Measurements from ENCODE around the gene MEGF6.

Gene MEGF6

GRCh38 chr1:3638027-3638426 lies 26.7 kb upstream of the MEGF6 start:
- TF ChIP-seq CTCF (IDR thresholded peaks at IDR 0.05; ENCODE audit: insufficient read depth, low read depth, low read length, missing control alignments) = no peak
- H3K4me3 ChIP-seq (ENCODE audit: low read depth, low read length) = no peak overlapping the region
- DNase-seq (ENCODE audit: low read depth) = no peak

- no peak overlapping the region for H3K4me3 ChIP-seq (ENCODE audit: low read depth, low read length)
- no peak for DNase-seq (ENCODE audit: low read depth)
- TF ChIP-seq CTCF (IDR thresholded peaks at IDR 0.05; ENCODE audit: insufficient read depth, low read depth, low read length, missing control alignments) = no peak
Observed at GRCh38 chr1:3636531-3636930, 25.2 kb upstream of the MEGF6 start.

- no peak overlapping the region for H3K4me3 ChIP-seq (ENCODE audit: low read depth, low read length)
- no peak for TF ChIP-seq CTCF (IDR thresholded peaks at IDR 0.05; ENCODE audit: insufficient read depth, low read depth, low read length, missing control alignments)
- DNase-seq (ENCODE audit: low read depth) = no peak
Observed at GRCh38 chr1:3636080-3636479, 24.8 kb upstream of the MEGF6 start.

- no peak for TF ChIP-seq CTCF (IDR thresholded peaks at IDR 0.05; ENCODE audit: insufficient read depth, low read depth, low read length, missing control alignments)
- no peak for DNase-seq (ENCODE audit: low read depth)
Observed at GRCh38 chr1:3634059-3634800, 22.9 kb upstream of the MEGF6 start.

GRCh38 chr1:3633344-3634058 lies 22.2 kb upstream of the MEGF6 start:
- DNase-seq (ENCODE audit: low read depth) = no peak
- TF ChIP-seq CTCF (IDR thresholded peaks at IDR 0.05; ENCODE audit: insufficient read depth, low read depth, low read length, missing control alignments) = no peak
- H3K4me3 ChIP-seq (ENCODE audit: low read depth, low read length) = no peak overlapping the region

More at GRCh38 chr1:3634059-3634800, 22.9 kb upstream of the MEGF6 start:
- no peak overlapping the region for H3K4me3 ChIP-seq (ENCODE audit: low read depth, low read length)

- H3K4me3 ChIP-seq (ENCODE audit: low read depth, low read length) = no peak overlapping the region
- TF ChIP-seq CTCF (IDR thresholded peaks at IDR 0.05; ENCODE audit: insufficient read depth, low read depth, low read length, missing control alignments) = no peak
- DNase-seq (ENCODE audit: low read depth) = no peak
Observed at GRCh38 chr1:3632716-3633343, 21.5 kb upstream of the MEGF6 start.
